AG04449 (cell line): ENCODE results near the gene DENND1B.
"Not testable (repeated sequence)": the region's sequence is repeated elsewhere in the genome, so short reads cannot be mapped to it uniquely, and the experiment has no call there.

ENCODE experiments used
- CTCF ChIA-PET: fragments of 350-600 bp; formaldehyde crosslinking; extraction: SDS; loops from one replicate; lab custom pipeline; 2021; ENCODE audit warnings: antibody characterized with exemption; lab: Yijun Ruan, JAX
- POLR2A ChIA-PET: fragments of 400-600, 350-600 bp; formaldehyde crosslinking; extraction: SDS; loops from one replicate; lab custom pipeline; 2020; ENCODE audit warnings: antibody characterized with exemption, inconsistent platforms; lab: Yijun Ruan, JAX
- DNase-seq: peaks from one replicate; pipeline ENCODE4 v3.0.0-alpha.2; 2010; ENCODE audit warnings: low read depth, low spot score
- H3K4me3 ChIP-seq: 2 replicates; pipeline ENCODE4 v1.5.1; 2011; ENCODE audit warnings: low read depth, mild to moderate bottlenecking, control low read depth, low read length
- TF ChIP-seq, protein P1 (sequence below): IDR thresholded peaks from one replicate; pipeline ENCODE4 v1.5.1; 2011; ENCODE audit warnings: mild to moderate bottlenecking, moderate library complexity, low read length, control low read depth, inconsistent platforms; ENCODE audit not compliant: insufficient read depth; ENCODE audit errors: missing control alignments

The DENND1B gene

DNA sequence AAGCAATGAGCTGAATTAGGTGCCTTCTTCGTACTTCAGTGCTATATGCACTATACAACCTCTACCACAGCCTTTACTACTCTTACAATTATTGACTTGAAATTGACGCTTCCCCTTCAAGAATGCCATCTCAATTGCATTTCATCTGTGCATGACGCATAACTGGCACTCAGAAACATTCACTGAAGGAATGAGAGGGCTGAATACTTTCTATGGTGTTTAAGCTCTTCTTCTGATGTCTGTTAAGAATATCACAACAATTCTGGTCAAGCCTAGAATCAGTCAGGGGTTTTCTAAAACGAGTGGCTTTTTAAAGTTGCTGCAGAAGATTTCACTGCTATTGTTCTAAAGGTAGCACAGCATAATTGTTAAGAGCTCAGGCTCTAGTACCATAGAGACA is 11.5 kb downstream of the DENND1B start:
- DNase-seq, result no peak
- ChIA-PET CTCF (interaction anchor here (0.6 kb wide), 1 partner anchor 151 kb away, joined by 3 read pairs; no protein-coding TSS in a partner anchor), POLR2A (no interaction called here)
- TF ChIP-seq, protein P1, sequence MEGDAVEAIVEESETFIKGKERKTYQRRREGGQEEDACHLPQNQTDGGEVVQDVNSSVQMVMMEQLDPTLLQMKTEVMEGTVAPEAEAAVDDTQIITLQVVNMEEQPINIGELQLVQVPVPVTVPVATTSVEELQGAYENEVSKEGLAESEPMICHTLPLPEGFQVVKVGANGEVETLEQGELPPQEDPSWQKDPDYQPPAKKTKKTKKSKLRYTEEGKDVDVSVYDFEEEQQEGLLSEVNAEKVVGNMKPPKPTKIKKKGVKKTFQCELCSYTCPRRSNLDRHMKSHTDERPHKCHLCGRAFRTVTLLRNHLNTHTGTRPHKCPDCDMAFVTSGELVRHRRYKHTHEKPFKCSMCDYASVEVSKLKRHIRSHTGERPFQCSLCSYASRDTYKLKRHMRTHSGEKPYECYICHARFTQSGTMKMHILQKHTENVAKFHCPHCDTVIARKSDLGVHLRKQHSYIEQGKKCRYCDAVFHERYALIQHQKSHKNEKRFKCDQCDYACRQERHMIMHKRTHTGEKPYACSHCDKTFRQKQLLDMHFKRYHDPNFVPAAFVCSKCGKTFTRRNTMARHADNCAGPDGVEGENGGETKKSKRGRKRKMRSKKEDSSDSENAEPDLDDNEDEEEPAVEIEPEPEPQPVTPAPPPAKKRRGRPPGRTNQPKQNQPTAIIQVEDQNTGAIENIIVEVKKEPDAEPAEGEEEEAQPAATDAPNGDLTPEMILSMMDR, result no peak
- H3K4me3 ChIP-seq, result no peak overlapping the region

DNA sequence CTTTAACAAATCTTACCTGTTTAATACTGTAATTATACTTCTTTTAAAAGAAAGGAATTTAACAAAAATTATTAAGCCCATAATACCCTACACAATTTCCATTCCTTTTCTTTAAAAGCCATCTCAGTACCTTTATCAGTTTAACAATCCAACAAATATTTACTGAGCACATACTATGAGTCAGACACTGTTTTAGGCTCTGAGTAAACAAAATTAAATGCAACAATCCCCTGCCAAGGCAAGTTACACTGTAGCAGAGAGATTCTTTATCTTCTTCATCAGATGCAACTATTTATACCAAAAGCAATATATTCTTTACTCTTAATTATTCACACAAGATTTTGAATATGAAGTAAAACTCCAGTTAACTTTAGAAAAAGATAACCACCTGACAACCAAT is 12.0 kb downstream of the DENND1B start:
- CTCF ChIA-PET, result no interaction called here
- POLR2A ChIA-PET, result no interaction called here

DNA sequence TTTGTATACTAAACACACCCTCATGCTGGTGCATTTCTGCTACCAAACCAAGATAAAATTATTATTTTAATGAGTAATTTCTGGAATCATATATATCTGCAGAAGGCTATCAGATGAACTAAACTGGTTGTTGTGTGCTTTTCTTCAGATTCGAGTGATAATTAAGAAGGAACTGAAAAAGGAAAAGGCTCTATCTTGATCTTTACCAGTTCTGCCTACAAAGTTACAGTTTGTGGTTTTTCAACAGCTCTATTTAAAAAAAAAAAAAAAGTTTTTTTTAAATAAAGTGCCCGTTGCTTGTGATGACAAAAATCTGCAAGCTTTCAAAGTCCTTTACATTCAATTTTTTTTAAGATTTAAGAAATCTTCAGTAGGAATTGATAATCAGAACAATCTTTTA is 13.6 kb downstream of the DENND1B start:
- POLR2A ChIA-PET, result no interaction called here
- H3K4me3 ChIP-seq, result no peak overlapping the region
- CTCF ChIA-PET, result no interaction called here
- TF ChIP-seq, protein P1, result no peak
- no peak for DNase-seq

More for the DNA sequence above, 12.0 kb downstream of the DENND1B start:
- TF ChIP-seq, protein P1, result no peak
- H3K4me3 ChIP-seq, result no peak overlapping the region
- no peak for DNase-seq

DNA sequence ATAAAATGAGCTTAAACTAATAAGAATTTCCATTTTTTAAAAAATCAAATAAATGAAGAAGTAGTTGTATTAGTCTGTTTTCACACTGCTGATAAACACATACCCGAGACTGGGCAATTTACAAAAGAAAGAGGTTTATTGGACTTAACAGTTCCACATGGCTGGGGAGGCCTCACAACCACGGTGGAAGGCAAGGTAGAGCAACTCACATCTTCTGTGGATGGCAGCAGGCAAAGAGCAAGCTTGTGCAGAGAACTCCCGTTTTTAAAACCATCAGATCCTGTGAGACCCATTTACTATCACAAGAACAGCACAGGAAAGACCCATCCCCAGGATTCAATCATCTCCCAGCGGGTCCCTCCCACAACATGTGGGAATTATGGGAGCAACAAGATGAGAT is 19.7 kb downstream of the DENND1B start:
- CTCF ChIA-PET, POLR2A ChIA-PET, H3K4me3 ChIP-seq, DNase-seq: not testable (repeated sequence)

DNA sequence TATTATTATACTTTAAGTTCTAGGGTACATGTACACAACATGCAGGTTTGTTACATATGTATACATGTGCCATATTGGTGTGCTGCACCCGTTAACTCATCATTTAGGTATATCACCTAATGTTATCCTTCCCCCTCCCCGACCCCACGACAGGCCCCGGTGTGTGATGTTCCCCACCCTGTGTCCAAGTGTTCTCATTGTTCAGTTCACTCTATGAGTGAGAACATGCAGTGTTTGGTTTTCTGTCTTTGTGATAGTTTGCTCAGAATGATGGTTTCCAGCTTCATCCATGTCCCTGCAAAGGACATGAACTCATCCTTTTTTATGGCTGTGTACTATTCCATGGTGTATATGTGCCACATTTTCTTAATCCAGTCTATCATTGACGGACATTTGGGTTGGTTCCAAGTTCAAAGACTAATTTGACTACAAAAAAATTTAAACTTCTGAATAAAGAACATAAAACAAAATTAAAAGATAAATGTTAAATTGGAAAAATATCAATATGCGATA is 22.6 kb downstream of the DENND1B start:
- POLR2A ChIA-PET, result not testable (repeated sequence)

DNA sequence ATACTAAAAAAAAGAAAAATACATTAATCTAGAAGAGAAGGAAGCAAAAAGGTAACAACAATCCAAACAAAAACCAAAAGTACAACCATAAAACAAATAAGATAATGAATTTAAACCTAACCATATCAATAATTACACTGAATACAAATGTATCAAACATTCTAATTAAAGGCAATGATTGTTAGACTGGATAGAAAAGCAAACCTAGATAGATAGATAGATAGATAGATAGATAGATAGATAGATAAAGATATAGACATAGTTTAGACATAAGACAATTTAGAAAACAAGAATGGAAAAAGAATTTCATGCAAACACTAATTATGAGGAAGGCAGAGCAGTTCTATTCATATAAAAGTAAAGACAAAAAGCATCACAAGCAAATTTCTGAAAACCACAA is 24.9 kb downstream of the DENND1B start:
- no peak for DNase-seq
- TF ChIP-seq, protein P1, result no peak
- no peak overlapping the region for H3K4me3 ChIP-seq
- POLR2A ChIA-PET, result no interaction called here
- CTCF ChIA-PET, result no interaction called here

More for the DNA sequence above, 22.6 kb downstream of the DENND1B start:
- CTCF ChIA-PET, DNase-seq, H3K4me3 ChIP-seq: not testable (repeated sequence)

DNA sequence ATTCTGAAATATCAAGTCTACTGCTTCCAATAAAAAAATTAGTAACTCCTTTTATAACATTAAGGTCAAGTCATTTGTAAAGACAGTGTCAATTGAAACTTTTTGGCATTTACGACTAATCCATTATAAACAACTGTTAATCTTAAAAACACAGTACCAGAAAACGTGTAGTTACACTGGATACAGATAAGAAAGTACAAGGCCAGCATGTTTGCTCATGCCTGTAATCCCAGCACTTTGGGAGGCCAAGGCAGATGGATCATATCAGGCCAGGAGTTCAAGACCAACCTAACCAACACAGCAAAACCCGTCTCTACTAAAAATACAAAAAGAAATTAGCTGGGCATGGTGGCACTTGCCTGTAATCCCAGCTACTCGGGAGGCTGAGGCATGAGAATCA is 29.4 kb downstream of the DENND1B start:
- DNase-seq, result no peak
- ChIA-PET POLR2A (no interaction called here), CTCF (interaction anchor here (1.4 kb wide), 1 partner anchor 10 kb away, joined by 4 read pairs; no protein-coding TSS in a partner anchor)
- no peak overlapping the region for H3K4me3 ChIP-seq
- TF ChIP-seq, protein P1, result no peak
